HEK293 (cell line): ENCODE data around the gene RHOT2.

Experiments used
- CTCF ChIA-PET: fragments of 350-600 bp; formaldehyde crosslinking; extraction: SDS; loops from one replicate; lab custom pipeline; 2021; ENCODE audit warnings: antibody characterized with exemption; lab: Yijun Ruan, JAX
- POLR2A ChIA-PET: fragments of 300-600 bp; formaldehyde crosslinking; extraction: SDS; loops from one replicate; lab custom pipeline; 2020; ENCODE audit warnings: antibody characterized with exemption, inconsistent platforms; lab: Yijun Ruan, JAX
- H3K27ac ChIP-seq: fragments of 200-500 bp; sonication (Bioruptor generic); 2 replicates; pipeline ENCODE4 v1.5.1; 2014; ENCODE audit warnings: low read depth, low read length, control low read depth, inconsistent platforms; ENCODE audit errors: extremely low read depth
- H3K36me3 ChIP-seq, 2 experiments: fragments of 200-500 bp in 1 of 2; sonication (Bioruptor generic) in 1 of 2; 1 replicate in 1 of 2; 2 replicates in 1 of 2; pipeline ENCODE4 v1.5.1; 2014 to 2017; ENCODE audit warnings: inconsistent platforms in 2 of 2, low read length in 2 of 2; ENCODE audit not compliant: control insufficient read depth in 2 of 2, insufficient read depth in 1 of 2
- H3K4me1 ChIP-seq: fragments of 200-500 bp; sonication (Bioruptor generic); 2 replicates; pipeline ENCODE4 v1.5.1; 2014; ENCODE audit warnings: mild to moderate bottlenecking, low read length, inconsistent platforms; ENCODE audit not compliant: control insufficient read depth, insufficient read depth
- H3K4me3 ChIP-seq: 2 replicates; pipeline ENCODE4 v1.5.1; 2011; ENCODE audit warnings: low read depth, mild to moderate bottlenecking, control low read depth, low read length, moderate library complexity
- H3K9me3 ChIP-seq: fragments of 200-500 bp; sonication (Bioruptor generic); 2 replicates; pipeline ENCODE4 v1.5.1; 2014; ENCODE audit warnings: low read depth, low read length, inconsistent platforms; ENCODE audit not compliant: control insufficient read depth, insufficient read depth
- EGR2 ChIP-seq: fragments of 450-650 bp; formaldehyde crosslinking; IDR thresholded peaks from 2 replicates; pipeline ENCODE4 v1.5.1; 2016; ENCODE audit warnings: low read depth, missing biosample characterization, missing genetic modification characterization
- GLIS2 ChIP-seq: fragments of 450-650 bp; formaldehyde crosslinking; IDR thresholded peaks from 2 replicates; pipeline ENCODE4 v1.5.1; 2016; ENCODE audit warnings: missing biosample characterization, missing genetic modification characterization
- KLF1 ChIP-seq: fragments of 450-650 bp; formaldehyde crosslinking; IDR thresholded peaks from 2 replicates; pipeline ENCODE4 v1.5.1; 2016; ENCODE audit warnings: missing biosample characterization, missing genetic modification characterization
- KLF8 ChIP-seq: fragments of 450-650 bp; formaldehyde crosslinking; IDR thresholded peaks from 2 replicates; pipeline ENCODE4 v1.5.1; 2016; ENCODE audit warnings: missing biosample characterization, missing genetic modification characterization
- PATZ1 ChIP-seq: fragments of 450-650 bp; formaldehyde crosslinking; IDR thresholded peaks from 2 replicates; pipeline ENCODE4 v1.5.1; 2016; ENCODE audit warnings: missing biosample characterization, missing genetic modification characterization
- PRDM4 ChIP-seq: fragments of 450-650 bp; formaldehyde crosslinking; IDR thresholded peaks from 2 replicates; pipeline ENCODE4 v1.5.1; 2017; ENCODE audit warnings: missing biosample characterization, missing genetic modification characterization
- REST ChIP-seq: fragments of 450-650 bp; formaldehyde crosslinking; IDR thresholded peaks from 2 replicates; pipeline ENCODE4 v1.5.1; 2016; ENCODE audit warnings: missing biosample characterization, missing genetic modification characterization
- SP2 ChIP-seq: fragments of 450-650 bp; formaldehyde crosslinking; IDR thresholded peaks from 2 replicates; pipeline ENCODE4 v1.5.1; 2016; ENCODE audit warnings: missing biosample characterization, missing genetic modification characterization
- SP3 ChIP-seq: fragments of 450-650 bp; formaldehyde crosslinking; IDR thresholded peaks from 2 replicates; pipeline ENCODE4 v1.5.1; 2016; ENCODE audit warnings: missing biosample characterization, missing genetic modification characterization
- ZBTB17 ChIP-seq: fragments of 450-650 bp; formaldehyde crosslinking; IDR thresholded peaks from 2 replicates; pipeline ENCODE4 v1.5.1; 2016; ENCODE audit warnings: missing biosample characterization, missing genetic modification characterization
- ZBTB26 ChIP-seq: fragments of 450-650 bp; formaldehyde crosslinking; optimal IDR thresholded peaks from 2 replicates; pipeline ENCODE3; 2016; ENCODE audit warnings: missing biosample characterization, mild to moderate bottlenecking, missing genetic modification characterization
- ZEB2 ChIP-seq: fragments of 450-650 bp; formaldehyde crosslinking; IDR thresholded peaks from 2 replicates; pipeline ENCODE4 v1.5.1; 2016; ENCODE audit warnings: missing biosample characterization, missing genetic modification characterization
- ZFHX2 ChIP-seq: fragments of 450-650 bp; formaldehyde crosslinking; conservative IDR thresholded peaks from 2 replicates; pipeline ENCODE4 v1.5.1; 2016; ENCODE audit warnings: missing biosample characterization, missing genetic modification characterization
- ZIC2 ChIP-seq: fragments of 450-650 bp; formaldehyde crosslinking; IDR thresholded peaks from 2 replicates; pipeline ENCODE4 v1.5.1; 2016; ENCODE audit warnings: missing biosample characterization, missing genetic modification characterization
- ZNF148 ChIP-seq: fragments of 450-650 bp; formaldehyde crosslinking; IDR thresholded peaks from 2 replicates; pipeline ENCODE4 v1.5.0; 2017; ENCODE audit warnings: missing biosample characterization, missing genetic modification characterization, borderline replicate concordance
- ZNF155 ChIP-seq: fragments of 450-650 bp; formaldehyde crosslinking; IDR thresholded peaks from 2 replicates; pipeline ENCODE4 v1.5.1; 2016; ENCODE audit warnings: missing biosample characterization, missing genetic modification characterization
- ZNF335 ChIP-seq: fragments of 450-650 bp; formaldehyde crosslinking; conservative IDR thresholded peaks from 2 replicates; pipeline ENCODE4 v1.5.1; 2016; ENCODE audit warnings: missing biosample characterization, missing genetic modification characterization
- ZNF580 ChIP-seq: fragments of 450-650 bp; formaldehyde crosslinking; IDR thresholded peaks from 2 replicates; pipeline ENCODE4 v1.5.1; 2016; ENCODE audit warnings: missing biosample characterization, missing genetic modification characterization
- ZNF747 ChIP-seq: fragments of 450-650 bp; formaldehyde crosslinking; IDR thresholded peaks from 2 replicates; pipeline ENCODE4 v1.5.1; 2016; ENCODE audit warnings: missing biosample characterization, missing genetic modification characterization
- ZNF76 ChIP-seq: fragments of 450-650 bp; formaldehyde crosslinking; IDR thresholded peaks from 2 replicates; pipeline ENCODE4; 2016; ENCODE audit warnings: low read depth, missing biosample characterization, missing genetic modification characterization, borderline replicate concordance

The RHOT2 gene

GRCh38 chr16:704552-705380, 36.8 kb downstream of the RHOT2 start:
- CTCF ChIA-PET, result interaction anchor here (0.8 to 1.0 kb wide), 2 partner anchors 19 to 142 kb away, joined by 3 to 4 read pairs; no protein-coding TSS in a partner anchor
- POLR2A ChIA-PET, result no interaction called here
- H3K9me3 ChIP-seq, result no peaks in the 10 kb centered on the region
- H3K4me1 ChIP-seq, result peaks cover under 1% of the 10 kb centered on the region; the same call in 1 of the 2 replicates
- H3K36me3 ChIP-seq, result no peaks in the 10 kb centered on the region
- no peak overlapping the region for H3K27ac ChIP-seq
- TF ChIP-seq ZBTB26 (tag by site-specific recombination) (peak; percentile 22), REST (tag by site-specific recombination) (peak; percentile 94), ZNF148 (tag by site-specific recombination) (no peak), KLF1 (tag by site-specific recombination) (peak; percentile 67), ZEB2 (tag by site-specific recombination) (0 out of 2 replicates have a peak, but pooled peaks have one; percentile 26), ZNF335 (tag by site-specific recombination) (peak; percentile 60), KLF8 (peak; percentile 29; the same call in 1 of the 2 replicates), ZIC2 (tag by site-specific recombination) (peak; percentile 37; the same call in 1 of the 2 replicates), ZNF580 (tag by site-specific recombination) (no peak), ZNF747 (tag by site-specific recombination) (no peak), ZNF76 (no peak), SP2 (peak; percentile 40), PATZ1 (tag by site-specific recombination) (peak; percentile 43), GLIS2 (tag by site-specific recombination) (peak; percentile 43), ZFHX2 (tag by site-specific recombination) (0 out of 2 replicates have a peak, but pooled peaks have one; percentile 20), ZBTB17 (no peak), ZNF155 (no peak), SP3 (tag by site-specific recombination) (0 out of 2 replicates have a peak, but pooled peaks have one; percentile 12), EGR2 (tag by site-specific recombination) (peak; percentile 37; the same call in 1 of the 2 replicates), PRDM4 (no peak)
- no peak overlapping the region for H3K4me3 ChIP-seq
